ENCODE data around the gene NTRK3.

Gene NTRK3

DNA sequence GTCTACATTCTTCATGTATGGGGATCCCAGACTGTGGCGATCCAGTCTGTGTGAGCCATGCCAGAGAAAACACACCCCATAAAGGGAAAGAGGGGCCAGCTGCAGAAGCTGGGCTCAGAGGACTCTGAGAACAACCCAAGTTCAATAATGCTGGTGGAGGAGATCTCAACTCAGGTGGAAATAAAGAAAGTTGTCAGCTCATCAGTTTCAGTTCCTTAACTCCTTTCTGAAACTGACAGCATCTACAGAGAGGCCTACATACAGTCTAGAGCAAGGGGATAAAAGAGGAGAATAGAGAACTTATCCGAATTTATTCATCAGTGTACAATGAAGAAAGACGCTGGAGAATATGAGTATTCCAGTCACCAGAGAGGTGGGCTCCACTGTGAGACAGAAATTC is 77.0 kb downstream of the NTRK3 start:
- DNase-seq (ENCODE audit: low spot score), result no peak

- DNase-seq (ENCODE audit: low spot score), result no peak
Measured at GRCh38 chr15:88178631-88179030, 77.9 kb downstream of the NTRK3 start.

GRCh38 chr15:88177451-88177850 is 79.1 kb downstream of the NTRK3 start:
- no peak for DNase-seq (ENCODE audit: low spot score)

- no peak for DNase-seq (ENCODE audit: low spot score)
Measured at GRCh38 chr15:88174571-88174970, 82.0 kb downstream of the NTRK3 start.

DNA sequence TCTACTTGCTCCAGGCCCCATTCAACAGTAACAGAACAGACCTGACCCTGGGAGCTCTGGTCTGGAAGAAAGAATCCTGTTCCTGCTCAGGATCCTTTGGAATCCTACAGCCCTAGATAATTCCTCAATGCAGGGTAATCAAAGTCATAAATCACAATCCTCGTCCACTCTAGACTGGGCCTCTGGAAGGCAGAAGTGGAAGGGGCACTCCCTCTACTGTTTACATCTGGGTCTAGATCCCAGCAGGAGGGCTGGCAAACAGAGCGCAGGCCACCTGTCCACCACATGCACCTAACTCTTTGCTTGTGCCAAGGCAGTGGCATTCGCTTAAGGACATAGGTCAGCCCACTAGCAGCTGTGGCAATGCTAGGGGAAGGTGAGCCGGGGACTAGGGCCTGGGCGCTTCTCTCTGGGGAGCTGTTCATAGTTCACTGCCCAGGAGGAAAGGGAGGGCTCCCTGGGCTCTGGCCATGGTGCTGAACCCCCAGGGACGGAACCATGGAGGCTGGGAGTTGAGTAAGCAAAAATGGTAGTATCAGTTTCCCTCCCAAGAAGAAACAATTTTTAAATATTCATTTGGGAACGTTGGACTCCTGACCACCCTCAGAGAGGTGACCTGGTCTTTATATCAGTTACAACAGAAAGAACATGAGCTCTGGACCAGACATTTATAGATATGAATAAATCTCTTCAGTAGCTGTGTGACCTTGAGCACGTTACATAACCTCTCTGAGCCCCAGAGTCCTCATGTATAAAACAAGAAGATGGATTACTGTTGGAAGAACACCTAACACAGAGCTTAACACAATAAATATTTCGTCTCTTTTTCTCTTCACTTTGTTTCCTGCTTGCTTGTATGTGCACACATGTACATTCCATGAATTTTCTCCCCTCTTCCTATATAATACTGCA is 90.2 kb downstream of the NTRK3 start:
- DNase-seq (ENCODE audit: low spot score), result peak; percentile 36

DNA sequence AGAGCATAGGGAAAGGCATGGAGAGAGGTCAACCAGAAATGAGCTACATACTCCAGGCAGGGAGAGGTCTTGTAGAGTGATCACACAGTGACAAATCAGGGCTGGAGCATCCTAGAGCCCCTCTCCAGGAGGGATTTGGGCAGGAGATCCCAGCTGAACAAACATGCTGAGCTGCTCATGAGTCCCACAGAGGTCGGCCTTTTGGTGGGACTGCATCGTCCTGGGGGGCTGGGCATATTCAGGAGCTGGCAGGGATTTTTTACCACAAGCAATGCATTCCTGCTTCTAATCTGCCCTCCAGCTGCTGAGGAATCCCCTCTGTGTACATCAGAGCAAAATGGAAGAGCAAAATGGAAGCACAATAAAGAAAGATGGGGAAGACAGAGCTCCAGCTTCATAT is 94.9 kb downstream of the NTRK3 start:
- no peak for DNase-seq (ENCODE audit: low spot score)

DNA sequence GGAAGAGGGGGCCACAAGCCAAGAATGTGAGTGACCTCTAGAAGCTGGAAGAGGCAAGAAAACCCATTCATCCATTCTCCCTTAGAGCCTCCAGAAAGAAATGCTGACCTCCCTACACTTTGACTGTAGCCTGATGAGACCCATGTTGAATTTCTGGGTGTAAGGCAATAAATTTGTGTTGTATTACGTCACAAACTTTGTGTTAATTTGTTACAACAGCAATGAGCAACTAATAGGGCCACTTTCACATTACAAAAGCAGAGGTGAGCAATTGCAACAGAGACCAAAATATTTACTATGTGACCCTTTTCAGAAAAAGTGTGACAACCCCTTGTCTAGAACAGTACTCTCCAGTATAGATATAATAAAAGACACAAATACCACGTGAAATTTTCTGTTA is 101.2 kb downstream of the NTRK3 start:
- no peak for DNase-seq (ENCODE audit: low spot score)

DNA sequence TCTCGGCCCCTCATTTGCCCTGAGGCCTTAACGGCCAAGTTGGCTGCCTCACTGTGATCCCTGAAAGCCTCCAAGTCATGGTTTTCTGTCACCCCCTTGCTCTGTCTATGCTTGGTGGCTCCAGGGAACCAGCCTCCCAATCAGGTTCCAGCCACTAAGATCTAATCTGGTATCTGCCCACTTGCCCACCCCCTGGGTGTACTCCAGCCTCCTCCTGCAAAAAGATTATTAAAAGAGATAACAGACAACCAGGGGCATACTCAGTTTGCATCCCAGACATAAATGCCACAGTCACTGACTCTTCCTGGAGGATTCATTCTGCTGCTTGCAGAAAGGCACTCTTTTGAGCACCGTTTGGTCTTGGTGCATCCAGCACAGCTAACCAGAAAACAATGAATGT is 103.9 kb downstream of the NTRK3 start:
- no peak for DNase-seq (ENCODE audit: low spot score)

- no peak for DNase-seq (ENCODE audit: low spot score)
Measured at GRCh38 chr15:88147760-88148159, 108.8 kb downstream of the NTRK3 start.

DNA sequence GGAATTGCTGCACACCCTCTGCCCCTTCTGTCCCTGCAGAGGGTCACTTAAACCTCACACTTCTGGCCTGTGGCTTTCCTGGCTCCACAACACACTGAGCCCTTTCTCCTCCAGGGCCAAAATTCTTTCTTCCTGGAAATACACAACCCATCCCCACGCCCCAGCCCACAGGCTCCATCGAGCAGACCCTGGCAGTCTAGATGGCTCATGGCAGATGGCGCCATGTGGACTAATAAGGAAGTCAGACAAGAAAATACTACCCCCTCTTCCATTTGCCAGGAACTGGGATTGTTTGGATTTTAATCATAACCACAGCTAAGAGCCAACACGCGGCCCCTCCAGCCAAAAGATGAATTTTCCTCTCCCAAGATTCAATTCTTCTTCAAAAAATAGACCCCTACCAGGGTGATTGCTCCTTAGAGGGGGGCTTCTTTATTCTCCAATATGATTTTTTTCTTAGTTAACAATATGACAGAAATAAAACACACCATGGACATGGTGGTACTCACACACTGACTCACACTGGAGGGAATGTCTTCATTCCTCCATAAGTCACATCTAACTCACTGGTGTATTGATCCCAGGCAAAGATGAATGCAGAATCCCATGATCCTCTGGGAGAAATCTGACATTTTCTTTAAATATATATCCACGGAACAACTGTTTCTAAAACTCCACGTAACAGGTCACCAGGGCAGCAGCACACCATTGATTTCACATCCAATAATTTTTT is 111.5 kb downstream of the NTRK3 start:
- no peak for DNase-seq (ENCODE audit: low spot score)

- no peak for DNase-seq (ENCODE audit: low spot score)
Measured at GRCh38 chr15:88142121-88142520, 114.4 kb downstream of the NTRK3 start.

DNA sequence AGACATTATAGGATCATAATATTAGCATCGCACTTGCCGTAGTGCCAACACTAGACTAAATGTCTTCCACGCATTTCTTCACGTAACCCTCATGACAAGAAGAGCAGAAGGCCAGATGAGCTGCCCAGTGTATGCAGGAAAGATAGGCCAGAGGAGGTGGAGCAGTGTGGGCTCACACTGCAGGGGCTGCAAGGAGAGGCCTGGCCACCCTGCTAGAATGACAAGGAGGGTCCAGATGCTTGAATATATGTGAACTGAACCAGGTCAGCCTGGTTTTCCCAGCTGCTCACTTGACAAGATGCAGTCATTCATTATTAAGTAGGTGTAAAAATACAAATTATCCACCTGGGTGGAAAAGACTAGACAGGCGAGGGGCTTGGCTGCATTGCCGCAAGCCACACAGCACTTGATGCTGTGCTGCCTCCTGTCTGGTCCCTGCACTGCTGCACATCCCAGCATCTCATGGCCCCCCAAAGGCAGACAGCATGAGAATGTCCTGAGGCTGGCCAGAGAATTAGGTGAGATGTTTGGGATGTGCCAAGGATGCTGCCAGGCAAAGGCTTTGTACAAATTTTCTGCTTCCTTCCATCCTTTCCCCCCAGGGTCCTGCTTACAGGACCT is 115.2 kb downstream of the NTRK3 start:
- DNase-seq (ENCODE audit: low spot score), result no peak

DNA sequence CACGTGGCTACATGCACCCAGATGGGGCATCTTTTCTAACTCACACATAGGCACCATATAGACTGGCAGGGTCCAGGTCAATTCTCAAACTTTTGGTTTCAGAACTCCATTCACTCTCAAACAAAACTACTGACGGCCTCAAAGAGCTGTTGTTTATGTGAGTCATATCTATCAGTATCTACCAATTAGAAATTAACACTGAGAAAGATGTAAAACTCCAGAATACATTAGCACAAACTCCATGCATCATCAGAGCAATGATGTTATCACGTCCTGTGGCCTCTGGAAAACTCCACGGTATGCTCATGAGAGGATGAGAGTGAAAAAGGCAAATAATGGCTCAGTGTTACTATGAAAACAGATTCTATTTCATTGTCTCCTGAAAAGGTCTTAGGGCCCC is 116.1 kb downstream of the NTRK3 start:
- no peak for DNase-seq (ENCODE audit: low spot score)

DNA sequence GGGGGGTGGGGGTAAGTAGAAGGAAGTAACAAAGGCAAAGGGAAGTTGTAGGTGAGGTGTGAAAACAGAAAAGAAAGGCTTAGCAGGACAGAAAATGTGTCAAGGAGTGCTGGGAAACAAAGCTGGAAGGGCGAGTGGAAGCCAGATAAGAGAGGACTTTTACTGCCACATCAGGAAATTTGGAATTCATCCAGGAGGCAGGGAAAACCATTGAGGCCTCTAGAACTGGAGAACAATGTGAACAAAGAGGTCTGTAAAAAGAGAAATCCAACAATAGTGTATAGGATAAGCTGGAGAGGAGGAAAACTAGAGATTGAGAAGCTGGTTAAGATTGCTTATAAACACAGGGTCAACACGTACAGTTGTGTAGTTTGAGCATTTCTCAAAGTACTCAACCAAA is 116.6 kb downstream of the NTRK3 start:
- no peak for DNase-seq (ENCODE audit: low spot score)

DNA sequence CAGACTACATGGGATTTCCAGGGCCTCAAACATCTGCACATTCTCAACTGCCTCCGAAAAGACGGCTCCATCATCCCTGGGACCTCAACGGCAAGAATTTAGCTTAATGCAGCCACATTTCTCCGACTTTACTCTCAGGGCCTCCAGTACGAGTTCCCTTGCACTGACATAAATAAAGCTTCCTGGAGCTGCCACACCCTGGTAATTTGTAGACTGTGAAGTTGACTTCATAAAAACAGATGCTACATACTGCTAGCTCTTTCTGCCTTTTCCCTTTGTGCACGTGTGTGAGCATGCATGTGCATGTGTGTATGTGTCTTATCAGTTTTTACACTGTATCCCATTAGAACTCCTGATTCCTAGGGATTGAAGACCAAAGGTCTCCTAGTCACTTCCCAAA is 122.7 kb downstream of the NTRK3 start:
- DNase-seq (ENCODE audit: low spot score), result no peak

- no peak for DNase-seq (ENCODE audit: low spot score)
Measured at GRCh38 chr15:88132499-88132898, 124.0 kb downstream of the NTRK3 start.

- no peak for DNase-seq (ENCODE audit: low spot score)
Measured at GRCh38 chr15:88131937-88132336, 124.6 kb downstream of the NTRK3 start.

DNA sequence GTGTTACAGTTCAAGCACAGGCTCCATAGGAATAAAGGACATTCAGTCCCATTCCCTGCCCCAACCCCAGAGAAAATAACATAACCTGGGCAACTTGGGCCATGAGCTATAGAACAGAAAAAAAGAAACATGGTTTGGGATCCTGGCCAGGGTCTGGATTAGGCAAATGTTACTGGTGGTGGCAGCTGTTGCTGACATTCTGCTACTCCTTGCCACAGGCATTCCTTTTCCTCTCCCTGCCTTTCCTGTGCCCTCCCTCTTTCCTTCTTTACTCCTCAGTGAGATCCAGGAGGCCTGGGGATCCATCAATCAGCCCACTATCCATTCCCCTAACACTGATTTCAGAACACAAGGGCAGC is 129.1 kb downstream of the NTRK3 start:
- DNase-seq (ENCODE audit: low spot score), result no peak

DNA sequence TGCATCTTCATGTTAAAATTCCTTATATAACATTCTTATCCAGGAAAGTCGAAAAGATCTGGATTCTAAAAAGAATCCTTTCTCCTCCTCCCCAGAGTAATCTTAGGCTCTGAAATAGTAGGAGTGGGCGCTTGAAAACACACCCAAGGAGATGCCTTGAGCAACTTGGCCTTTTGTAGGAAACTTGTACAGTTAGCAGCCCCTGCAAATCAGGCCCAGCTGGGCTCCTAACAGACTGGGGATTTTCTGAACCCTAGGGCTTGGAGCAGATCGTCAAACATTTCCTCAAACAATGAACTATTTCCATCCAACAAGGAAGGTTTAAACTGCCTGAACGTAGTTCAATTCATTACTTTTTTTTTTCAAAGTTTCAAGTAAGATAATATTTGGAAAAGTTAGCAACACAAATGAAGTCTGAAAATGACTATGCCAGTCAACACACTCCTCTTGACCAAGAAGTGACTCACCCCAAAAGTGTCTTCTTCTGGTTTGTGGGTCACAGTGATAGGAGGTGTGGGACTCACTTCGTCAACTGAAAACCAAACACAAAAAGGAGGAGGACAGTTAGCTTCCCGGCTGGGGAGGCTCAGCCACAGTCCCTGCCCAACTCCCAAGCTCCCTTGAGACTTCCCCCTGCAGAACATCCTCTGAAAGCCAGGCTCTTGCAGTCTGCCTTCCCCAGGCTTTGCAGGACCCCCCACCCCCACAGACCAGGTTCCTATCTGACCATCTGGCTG is 129.7 kb downstream of the NTRK3 start:
- no peak for DNase-seq (ENCODE audit: low spot score)

GRCh38 chr15:88125576-88125975 is 131.0 kb downstream of the NTRK3 start:
- DNase-seq (ENCODE audit: low spot score), result no peak

GRCh38 chr15:88124199-88124598 is 132.3 kb downstream of the NTRK3 start:
- DNase-seq (ENCODE audit: low spot score), result no peak

DNA sequence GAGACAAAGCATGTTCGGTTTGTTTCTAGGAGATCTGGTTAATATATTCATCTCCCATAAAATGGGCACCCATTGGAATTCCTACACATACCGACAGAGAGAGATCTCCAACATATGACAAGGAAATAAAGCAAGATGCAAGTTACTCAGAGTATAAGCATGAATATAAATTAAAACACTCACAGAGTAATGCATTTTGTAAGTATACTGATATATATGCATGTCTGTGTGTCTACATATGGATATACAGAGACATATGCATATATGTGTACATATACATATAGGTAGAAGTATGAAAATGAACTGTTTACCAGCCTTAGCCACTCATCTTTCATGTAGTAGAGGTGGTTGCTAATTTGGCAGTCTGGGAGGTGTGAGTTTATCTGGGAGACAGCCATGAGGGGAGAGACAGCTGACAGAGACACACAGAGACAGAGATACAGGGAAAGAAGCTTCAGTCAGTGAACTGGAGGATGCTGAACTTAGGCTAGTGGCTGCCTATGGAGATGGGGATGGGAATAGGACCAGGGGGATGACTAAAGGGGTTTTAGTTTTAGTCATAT is 134.5 kb downstream of the NTRK3 start:
- no peak for DNase-seq (ENCODE audit: low spot score)
